GM06990 (cell line): ENCODE measurements around the gene AK2.

Source experiments
- DNase-seq: peaks from one replicate; pipeline ENCODE4 v3.0.0-alpha.2; 2011; ENCODE audit not compliant: insufficient read length; ENCODE audit errors: extremely low read depth
- H3K27me3 ChIP-seq: replicated peaks from 2 replicates; pipeline ENCODE4 v1.6.0; 2011; ENCODE audit warnings: low read length; ENCODE audit not compliant: control insufficient read depth, insufficient read depth
- H3K36me3 ChIP-seq: 2 replicates; pipeline ENCODE4 v1.5.1; 2011; ENCODE audit warnings: low read length; ENCODE audit not compliant: control insufficient read depth, insufficient read depth
- H3K4me3 ChIP-seq: replicated peaks from 2 replicates; pipeline ENCODE4 v1.5.1; 2011; ENCODE audit warnings: low read depth, mild to moderate bottlenecking, control low read depth, low read length
- TF ChIP-seq, protein P1 (sequence below): IDR thresholded peaks from 2 replicates; pipeline ENCODE4 v1.5.1; 2011; ENCODE audit warnings: low read length, control low read depth, mild to moderate bottlenecking, inconsistent platforms; ENCODE audit not compliant: insufficient read depth, poor library complexity, severe bottlenecking

Gene AK2

GRCh38 chr1:32984455-32985171 is 52.1 kb downstream of the AK2 start:
- Histone ChIP-seq H3K27me3 (no peaks in the 10 kb centered on the region), H3K4me3 (no peak overlapping the region), H3K36me3 (peaks cover 2% of the 10 kb centered on the region; the same call in 1 of the 2 replicates)
- peak; percentile 38 for DNase-seq
- TF ChIP-seq, protein P1, sequence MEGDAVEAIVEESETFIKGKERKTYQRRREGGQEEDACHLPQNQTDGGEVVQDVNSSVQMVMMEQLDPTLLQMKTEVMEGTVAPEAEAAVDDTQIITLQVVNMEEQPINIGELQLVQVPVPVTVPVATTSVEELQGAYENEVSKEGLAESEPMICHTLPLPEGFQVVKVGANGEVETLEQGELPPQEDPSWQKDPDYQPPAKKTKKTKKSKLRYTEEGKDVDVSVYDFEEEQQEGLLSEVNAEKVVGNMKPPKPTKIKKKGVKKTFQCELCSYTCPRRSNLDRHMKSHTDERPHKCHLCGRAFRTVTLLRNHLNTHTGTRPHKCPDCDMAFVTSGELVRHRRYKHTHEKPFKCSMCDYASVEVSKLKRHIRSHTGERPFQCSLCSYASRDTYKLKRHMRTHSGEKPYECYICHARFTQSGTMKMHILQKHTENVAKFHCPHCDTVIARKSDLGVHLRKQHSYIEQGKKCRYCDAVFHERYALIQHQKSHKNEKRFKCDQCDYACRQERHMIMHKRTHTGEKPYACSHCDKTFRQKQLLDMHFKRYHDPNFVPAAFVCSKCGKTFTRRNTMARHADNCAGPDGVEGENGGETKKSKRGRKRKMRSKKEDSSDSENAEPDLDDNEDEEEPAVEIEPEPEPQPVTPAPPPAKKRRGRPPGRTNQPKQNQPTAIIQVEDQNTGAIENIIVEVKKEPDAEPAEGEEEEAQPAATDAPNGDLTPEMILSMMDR = no peak

- Histone ChIP-seq H3K36me3 (peaks cover 2% of the 10 kb centered on the region; the same call in 1 of the 2 replicates), H3K27me3 (no peaks in the 10 kb centered on the region), H3K4me3 (no peak overlapping the region)
- no peak for DNase-seq
- TF ChIP-seq, protein P1 = no peak
These were observed 52.6 kb downstream of the AK2 start for GRCh38 chr1:32984090-32984454.

- no peaks in the 10 kb centered on the region for H3K27me3 ChIP-seq
- H3K36me3 ChIP-seq = peaks cover 2% of the 10 kb centered on the region; the same call in 1 of the 2 replicates
- no peak for DNase-seq
- TF ChIP-seq, protein P1 = no peak
- no peak overlapping the region for H3K4me3 ChIP-seq
These were observed 53.7 kb downstream of the AK2 start for GRCh38 chr1:32983020-32983419.

DNA sequence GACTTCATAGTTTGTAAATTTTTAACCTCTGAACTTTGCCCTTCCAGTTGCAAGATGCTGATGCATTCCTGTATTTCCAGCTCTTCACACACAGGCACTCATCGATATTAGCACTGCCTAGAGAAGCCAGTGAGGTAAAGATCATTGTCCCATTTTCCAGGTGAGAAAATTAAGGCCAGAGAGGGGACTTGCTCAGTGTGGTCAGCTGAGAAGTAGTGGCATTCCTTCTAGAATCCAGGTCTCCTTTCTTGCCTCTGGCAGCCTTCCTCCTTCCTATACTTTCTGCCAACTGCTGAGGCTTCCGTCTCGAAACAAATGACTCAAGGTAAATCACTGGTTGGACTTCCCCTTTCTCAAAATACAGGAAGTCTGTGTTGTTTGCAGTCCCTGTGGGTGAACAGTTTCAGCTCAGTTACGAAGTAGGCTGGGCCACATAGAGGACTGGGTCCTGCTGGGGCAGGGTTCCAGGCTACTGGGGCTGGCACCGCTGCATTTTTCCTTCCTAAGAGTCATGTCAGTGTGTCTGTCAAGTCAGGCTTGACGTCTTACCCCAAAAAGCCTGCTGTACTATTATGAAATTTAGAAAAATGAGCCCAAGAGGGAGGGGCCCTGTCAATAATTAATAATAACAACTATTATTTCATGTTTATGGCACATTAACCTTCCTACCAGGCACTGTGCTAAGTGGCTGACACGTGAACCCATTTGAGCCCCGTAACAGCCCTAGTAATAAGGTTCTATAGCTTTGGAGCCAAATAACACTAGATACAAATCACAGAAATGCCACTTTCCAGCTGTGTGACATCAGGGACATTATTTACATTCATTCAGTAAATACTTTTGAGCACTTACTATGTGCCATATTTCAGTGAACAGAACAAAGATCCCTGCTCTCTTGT is 55.4 kb downstream of the AK2 start:
- peak overlapping the region; percentile 46 for H3K4me3 ChIP-seq
- TF ChIP-seq, protein P1 = no peak
- peak; percentile 71 for DNase-seq
- H3K27me3 ChIP-seq = no peaks in the 10 kb centered on the region
- no peaks in the 10 kb centered on the region for H3K36me3 ChIP-seq

GRCh38 chr1:32980080-32980479 is 56.6 kb downstream of the AK2 start:
- no peak overlapping the region for H3K4me3 ChIP-seq
- H3K36me3 ChIP-seq = no peaks in the 10 kb centered on the region
- no peak for DNase-seq
- no peaks in the 10 kb centered on the region for H3K27me3 ChIP-seq
- TF ChIP-seq, protein P1 = no peak
